GM11168 (cell line): ENCODE results near the gene TMEM8B.
"Not testable (repeated sequence)": the region's sequence is repeated elsewhere in the genome, so short reads cannot be mapped to it uniquely, and the experiment has no call there.

Experiments
- in situ Hi-C: fragments of 300-500 bp; cut with MboI; formaldehyde crosslinking; loops from one replicate; pipeline ENCODE4 v1.12.0; 2022; ENCODE audit warnings: low sequenced_read_pairs; ENCODE audit not compliant: unreplicated experiment

The TMEM8B gene

GRCh38 chr9:35903049-35903448 is 74.0 kb downstream of the TMEM8B start:
- in situ Hi-C loops, result loop anchor here (5.0 kb wide), 1 partner anchor 49 kb away; no protein-coding TSS in a partner anchor

DNA sequence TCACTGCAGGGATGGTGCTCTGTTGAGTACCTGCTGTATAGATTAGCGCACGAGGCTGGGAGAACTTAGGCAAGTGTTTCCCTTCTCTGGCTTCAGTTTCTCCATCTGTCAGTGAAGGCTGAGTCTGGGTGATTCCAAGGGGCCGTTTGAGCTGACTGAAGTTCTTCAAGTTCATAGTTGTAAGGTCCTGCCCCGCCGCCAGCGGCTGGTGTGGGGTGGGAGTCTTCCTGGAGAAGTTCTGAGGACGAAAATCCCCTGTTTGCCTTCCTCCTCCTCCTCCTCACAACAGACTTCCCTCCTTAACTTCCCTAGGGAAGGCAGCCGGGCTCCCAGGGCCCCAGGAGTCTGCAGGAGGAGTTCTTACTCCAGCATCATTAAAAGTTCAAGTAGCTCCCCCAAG is 75.3 kb downstream of the TMEM8B start:
- in situ Hi-C loops, result loop anchor here (5.0 kb wide), 1 partner anchor 48 kb away; no protein-coding TSS in a partner anchor

GRCh38 chr9:35905051-35905781 is 76.2 kb downstream of the TMEM8B start:
- in situ Hi-C loops, result no loop called here

- in situ Hi-C loops, result no loop called here
Measured at GRCh38 chr9:35905912-35906679, 77.1 kb downstream of the TMEM8B start, which contains the start of gene HRCT1. TSS of gene HRCT1 (plus strand) at chr9:35906202. CDS start at chr9:35906288, 86 bp downstream.

GRCh38 chr9:35906923-35907699 is 78.1 kb downstream of the TMEM8B start:
- in situ Hi-C loops, result no loop called here

- in situ Hi-C loops, result no loop called here
Measured at GRCh38 chr9:35907711-35908503, 78.9 kb downstream of the TMEM8B start.

DNA sequence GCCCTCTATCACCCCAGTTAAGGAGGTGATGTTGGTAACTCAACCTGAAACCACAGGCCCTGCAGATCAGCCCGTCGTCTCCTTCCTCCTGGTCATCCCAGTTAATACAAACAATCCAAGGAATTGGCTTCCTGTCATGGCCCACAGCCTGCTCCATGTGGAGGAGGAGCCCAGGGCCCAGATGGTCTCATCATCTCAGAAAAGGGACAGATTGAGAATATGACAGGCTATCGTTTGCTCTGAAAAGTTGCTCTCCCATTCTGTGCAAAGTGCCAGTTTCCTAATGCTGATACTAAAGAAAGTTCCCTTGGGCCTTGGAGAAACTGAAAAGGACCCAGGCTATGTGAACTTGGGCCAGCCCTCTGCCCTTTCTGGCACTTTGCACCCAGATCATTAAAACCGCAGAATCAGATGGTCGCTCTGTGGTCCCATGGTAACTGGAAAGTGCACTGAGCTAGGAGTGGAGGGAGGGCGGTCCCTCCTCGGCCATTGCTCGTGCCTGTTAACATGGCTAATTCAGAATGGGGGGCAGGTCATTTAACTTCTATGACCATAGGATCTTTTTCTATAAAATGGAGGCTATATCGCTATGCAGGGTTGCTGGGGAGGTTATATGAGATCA is 79.6 kb downstream of the TMEM8B start:
- in situ Hi-C loops, result no loop called here

GRCh38 chr9:35909274-35909673 is 80.2 kb downstream of the TMEM8B start, which contains the start of gene SPAAR:
TSS of gene SPAAR (plus strand) at chr9:35909490. CDS start at chr9:35910464, 974 bp downstream.
- in situ Hi-C loops, result no loop called here

DNA sequence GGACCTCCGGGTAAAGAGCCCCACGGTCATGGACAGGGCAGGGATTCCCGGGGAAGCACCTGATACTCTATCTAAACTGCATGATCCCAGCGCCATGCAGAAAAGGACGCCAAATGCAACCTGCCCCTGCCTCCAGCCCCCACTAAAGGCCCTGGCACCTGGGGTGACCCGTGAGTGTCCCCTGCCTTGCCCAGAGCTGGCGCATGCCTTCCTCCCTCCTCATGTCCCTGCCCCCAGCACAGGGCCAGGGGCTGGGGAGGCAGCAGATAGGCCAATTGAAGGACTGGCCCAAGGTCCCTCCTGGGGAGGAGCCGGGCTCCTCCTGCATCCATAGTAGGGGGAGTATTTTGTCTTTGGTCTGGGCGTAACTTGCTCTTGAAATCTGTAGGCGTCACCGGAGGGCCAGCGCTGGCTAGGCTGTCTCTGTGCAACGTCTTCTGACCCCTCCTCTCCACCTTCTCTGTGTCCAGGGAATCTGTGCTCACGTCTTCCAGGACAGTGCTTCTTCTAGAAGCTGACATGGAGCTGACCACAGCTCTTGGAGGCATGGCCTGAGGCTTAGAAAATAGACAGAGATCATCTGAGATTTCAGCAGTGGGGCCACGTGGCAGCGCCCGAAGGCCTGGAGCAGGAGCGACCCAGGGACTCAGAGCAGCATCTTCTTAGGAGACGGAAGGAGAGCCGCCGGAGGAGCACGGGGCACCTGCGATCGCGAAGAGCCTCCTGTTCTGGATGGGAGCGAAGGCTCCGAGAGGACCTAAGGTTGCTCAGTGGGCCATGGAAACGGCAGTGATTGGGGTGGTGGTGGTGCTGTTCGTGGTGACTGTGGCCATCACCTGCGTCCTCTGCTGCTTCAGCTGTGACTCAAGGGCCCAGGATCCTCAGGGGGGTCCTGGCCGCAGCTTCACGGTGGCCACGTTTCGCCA is 80.9 kb downstream of the TMEM8B start:
- in situ Hi-C loops, result no loop called here

DNA sequence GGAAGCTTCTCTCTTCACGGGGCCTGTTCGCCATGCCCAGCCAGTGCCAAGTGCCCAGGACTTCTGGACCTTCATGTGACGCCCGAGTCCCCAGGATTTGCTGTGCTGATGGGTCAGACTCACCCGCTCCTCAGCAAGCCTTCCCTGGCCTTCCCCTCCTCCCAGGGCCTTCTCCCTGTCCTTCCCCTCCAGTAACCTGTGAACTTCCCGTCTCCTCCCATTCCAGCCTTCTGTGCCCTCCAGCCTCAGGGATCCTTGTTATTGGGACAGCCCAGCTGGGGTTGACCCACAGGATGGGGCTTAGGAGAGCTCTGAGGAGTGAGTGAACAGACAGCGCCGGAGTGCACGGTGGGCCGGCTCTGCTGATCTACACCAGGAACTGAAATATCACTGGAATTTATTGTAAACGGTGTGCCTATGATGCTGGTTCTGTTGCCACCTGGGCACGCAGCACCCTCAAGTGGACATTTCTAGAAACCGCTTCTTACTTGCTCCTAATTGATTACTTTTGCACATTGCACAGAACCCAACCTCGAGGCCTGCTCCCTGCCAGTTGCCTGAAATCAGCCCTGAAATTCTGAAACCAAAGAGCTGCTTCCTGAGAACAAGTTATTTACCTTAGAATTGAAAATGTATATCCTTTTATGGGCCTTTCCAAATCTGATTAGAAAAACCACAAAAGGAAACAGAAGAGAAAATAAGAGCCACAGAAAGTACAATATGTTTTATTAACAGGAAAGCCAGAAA is 81.8 kb downstream of the TMEM8B start:
- in situ Hi-C loops, result no loop called here

DNA sequence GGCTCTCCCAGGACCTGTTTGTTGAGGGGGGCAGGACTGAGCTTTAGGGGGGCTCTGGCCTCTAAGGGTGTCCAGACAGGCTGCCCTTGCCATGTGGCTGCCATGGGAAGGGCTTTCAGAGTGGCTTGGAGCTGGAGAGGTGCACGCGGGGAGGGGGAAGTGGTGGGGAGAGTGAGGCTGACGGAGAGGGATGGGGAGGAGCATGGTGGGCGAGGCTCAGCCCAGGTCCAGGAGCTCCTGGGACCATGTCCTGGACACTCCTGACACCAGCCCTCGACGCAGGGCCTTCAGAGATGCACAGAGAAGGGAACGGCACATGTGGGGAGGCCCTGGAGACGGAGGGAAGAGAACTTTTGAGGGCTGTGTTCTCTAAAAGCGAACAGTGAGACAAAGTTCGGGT is 82.7 kb downstream of the TMEM8B start:
- in situ Hi-C loops, result no loop called here

- in situ Hi-C loops, result no loop called here
Measured at GRCh38 chr9:35912791-35913400, 83.9 kb downstream of the TMEM8B start.

- in situ Hi-C loops, result not testable (repeated sequence)
Measured at GRCh38 chr9:35913429-35913828, 84.4 kb downstream of the TMEM8B start.

GRCh38 chr9:35914301-35914807 is 85.3 kb downstream of the TMEM8B start:
- in situ Hi-C loops, result no loop called here
